Activated CD4-positive, alpha-beta T cell treated with anti-CD3 and anti-CD28 coated beads for 36 hours (primary cell): Measurements from ENCODE around the gene OR2T29. TPM values are rescaled to one million over a fixed set of nuclear protein-coding genes. Genes with fewer than 3 reads are reported as not detected.
"Not testable (repeated sequence)": the region's sequence is repeated elsewhere in the genome, so short reads cannot be mapped to it uniquely, and the experiment has no call there.

Experiments
- ATAC-seq: fragments of 200-7000 bp; cut with Tn5 transposase; one replicate; pipeline ENCODE4 v1.10.0; 2021; ENCODE audit warnings: mild to moderate bottlenecking, moderate library complexity
- CTCF ChIA-PET: fragments of 350-600 bp; sonication (Branson Sonifier 250); formaldehyde crosslinking; loops from one replicate; lab custom pipeline; 2021; ENCODE audit warnings: antibody characterized with exemption; lab: Charles Lee
- POLR2A ChIA-PET: fragments of 350-600 bp; sonication (Branson Sonifier 250); formaldehyde crosslinking; loops from one replicate; lab custom pipeline; 2021; ENCODE audit warnings: antibody characterized with exemption, inconsistent platforms; lab: Charles Lee
- DNase-seq: peaks from one replicate; pipeline ENCODE4 v3.0.0-alpha.2; 2020
- H3K27ac Mint-ChIP-seq: one replicate; pipeline ENCODE4 v1.8.0; 2021; ENCODE audit warnings: mixed read lengths
- H3K27me3 Mint-ChIP-seq: one replicate; pipeline ENCODE4 v1.8.0; 2021; ENCODE audit warnings: mixed read lengths
- H3K36me3 Mint-ChIP-seq: one replicate; pipeline ENCODE4 v1.8.0; 2021; ENCODE audit warnings: low read depth, mixed read lengths
- H3K4me1 Mint-ChIP-seq: one replicate; pipeline ENCODE4 v1.8.0; 2021; ENCODE audit warnings: mixed read lengths
- H3K4me3 Mint-ChIP-seq: one replicate; pipeline ENCODE4 v1.8.0; 2021; ENCODE audit warnings: mild to moderate bottlenecking, moderate library complexity, mixed read lengths
- H3K9me3 Mint-ChIP-seq: one replicate; pipeline ENCODE4 v1.8.0; 2021; ENCODE audit warnings: low read depth, mixed read lengths
- intact Hi-C, 2 experiments: fragments of 100-400 bp; cut with DNase I in 1 of 2; cut with micrococcal nuclease in 1 of 2; formaldehyde crosslinking; loops; one replicate each; pipeline versions ENCODE4 v1.14.2 to v1.15.1; 2022 to 2024; cut with DNase I, micrococcal nuclease
- total RNA-seq, 2 experiments: library from RNA; stranded (reverse); gene quantifications; one replicate each; pipeline ENCODE4 v1.2.3, GENCODE V29; 2021

The OR2T29 gene
- total RNA-seq, 2 experiments from 2014 or later = not detected

DNA sequence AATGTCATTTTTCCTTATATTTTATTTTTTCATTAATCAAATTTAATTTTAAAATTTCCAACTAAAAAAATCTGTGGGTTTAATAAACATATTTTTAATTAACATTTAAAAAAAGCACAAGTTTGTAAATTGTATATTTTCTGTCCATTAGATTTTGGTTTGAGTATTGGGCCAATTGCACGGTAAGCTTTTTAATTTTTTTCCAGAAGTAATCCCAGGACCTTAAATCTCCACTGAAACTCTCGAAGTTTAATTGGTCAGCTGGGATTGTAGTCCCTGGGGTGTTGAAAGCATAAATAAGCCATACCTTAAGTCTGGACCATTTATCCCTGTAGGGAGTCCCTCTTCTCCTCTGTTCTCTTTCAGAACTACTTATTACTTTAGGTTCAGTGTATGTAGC, 54.8 kb downstream of the OR2T29 start, which contains the start of gene OR2G6:
Gene OR2G6 (plus strand): TSS at position 301 of the 400 bp plus-strand sequence. CDS start 13,574 bp downstream, outside the sequence.
- POLR2A ChIA-PET, ATAC-seq, DNase-seq, H3K4me3 Mint-ChIP-seq, CTCF ChIA-PET, H3K4me1 Mint-ChIP-seq, intact Hi-C loops, H3K9me3 Mint-ChIP-seq, H3K27me3 Mint-ChIP-seq, H3K36me3 Mint-ChIP-seq, H3K27ac Mint-ChIP-seq: not testable (repeated sequence)

Other genes with a start within 250 kb of the OR2T29 start
- not detected for gene OR2M7, start 238.2 kb downstream of the OR2T29 start, total RNA-seq
- not detected for gene OR14C36, start 214.0 kb downstream of the OR2T29 start, total RNA-seq
- not detected for gene OR2T4, start 201.1 kb downstream of the OR2T29 start, total RNA-seq
- gene OR2T6, start 187.0 kb downstream of the OR2T29 start, total RNA-seq = not detected
- not detected for gene OR2T1, start 159.7 kb downstream of the OR2T29 start, total RNA-seq
- gene OR2T2, start 117.1 kb downstream of the OR2T29 start, total RNA-seq = not detected
- gene OR2T3, start 89.4 kb downstream of the OR2T29 start, total RNA-seq = not detected
- gene OR2T5, start 74.2 kb downstream of the OR2T29 start, total RNA-seq = not detected
- gene OR2G6, start 54.7 kb downstream of the OR2T29 start, total RNA-seq = not detected
- gene OR2T34, start 12.0 kb upstream of the OR2T29 start, total RNA-seq = not detected
- gene OR2T10, start 34.9 kb upstream of the OR2T29 start, total RNA-seq = not detected
- gene OR2T11, start 72.3 kb upstream of the OR2T29 start, total RNA-seq = not detected
- gene OR2T35, start 82.5 kb upstream of the OR2T29 start, total RNA-seq = not detected
- not detected for gene OR2T27, start 92.8 kb upstream of the OR2T29 start, total RNA-seq
- not detected for gene OR14I1, start 140.0 kb upstream of the OR2T29 start, total RNA-seq
- not detected for gene LYPD8, start 193.0 kb upstream of the OR2T29 start, total RNA-seq